Measurements from ENCODE around the gene AFF4.

AFF4 gene

DNA sequence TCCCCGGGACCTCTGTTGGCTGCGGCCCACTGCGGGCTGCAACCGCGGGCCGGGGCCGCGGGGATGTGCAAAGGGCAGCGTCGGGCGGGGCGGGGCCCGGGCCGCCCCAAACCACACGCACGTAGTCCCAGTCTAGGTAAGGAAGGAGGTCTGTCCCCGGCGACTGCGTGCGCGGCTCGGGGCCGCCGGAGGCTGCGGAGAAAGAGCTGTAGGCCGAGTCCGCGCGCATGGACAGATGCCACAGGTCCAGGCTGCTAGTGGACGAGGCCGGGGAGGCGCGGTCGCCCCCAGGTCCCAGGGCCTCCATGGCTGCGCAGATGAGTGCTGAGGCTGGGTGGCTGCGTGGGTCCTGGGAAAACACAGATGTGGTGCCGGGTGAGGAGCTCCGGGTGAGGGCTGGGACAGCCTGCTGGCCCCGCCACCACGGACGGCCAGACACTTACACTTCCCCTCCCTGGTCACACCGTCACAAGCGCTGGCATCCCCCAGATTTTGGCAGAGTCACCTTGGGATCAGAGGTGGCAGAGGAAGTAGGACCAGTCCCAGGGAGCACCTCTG, 137.5 kb downstream of the AFF4 start:
- DNase-seq, result no peak

Measured in activated CD8-positive, alpha-beta memory T cell treated with anti-CD3 and anti-CD28 coated beads for 24 hours (primary cell).